ENCODE data around the gene PRKCI. TPM values are rescaled to one million over a fixed set of nuclear protein-coding genes. Genes with fewer than 3 reads are reported as not detected.
A peak's percentile ranks its signal among the peaks of the same experiment; 100 is the strongest.

PRKCI gene
- total and polyA plus RNA-seq, 9 of the 15 experiments (the other 6 are each of a cell fraction or from before 2014, with no cell fraction given): 10.5 to 43.2 (median 31.4) TPM

DNA sequence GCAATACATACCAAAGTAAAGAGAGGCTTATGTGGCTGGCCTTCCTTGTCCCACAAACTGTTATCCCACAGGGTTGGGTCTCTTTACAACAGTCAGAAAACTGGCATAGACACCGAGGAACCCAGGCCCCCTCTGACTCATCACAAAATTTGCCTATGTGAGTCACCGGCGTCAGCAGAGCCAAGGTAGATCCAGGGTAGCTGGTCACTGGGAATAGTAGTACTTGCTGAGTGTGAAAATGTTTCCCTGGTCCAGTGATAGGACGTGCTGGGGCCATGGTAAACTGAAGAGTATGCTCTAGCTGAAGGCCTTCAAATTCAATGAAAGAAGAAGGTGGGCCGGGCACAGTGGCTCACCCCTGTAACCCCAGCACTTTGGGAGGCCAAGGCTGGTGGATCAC, 108.1 kb downstream of the PRKCI start (continued):
- TF ChIP-seq, protein P1, sequence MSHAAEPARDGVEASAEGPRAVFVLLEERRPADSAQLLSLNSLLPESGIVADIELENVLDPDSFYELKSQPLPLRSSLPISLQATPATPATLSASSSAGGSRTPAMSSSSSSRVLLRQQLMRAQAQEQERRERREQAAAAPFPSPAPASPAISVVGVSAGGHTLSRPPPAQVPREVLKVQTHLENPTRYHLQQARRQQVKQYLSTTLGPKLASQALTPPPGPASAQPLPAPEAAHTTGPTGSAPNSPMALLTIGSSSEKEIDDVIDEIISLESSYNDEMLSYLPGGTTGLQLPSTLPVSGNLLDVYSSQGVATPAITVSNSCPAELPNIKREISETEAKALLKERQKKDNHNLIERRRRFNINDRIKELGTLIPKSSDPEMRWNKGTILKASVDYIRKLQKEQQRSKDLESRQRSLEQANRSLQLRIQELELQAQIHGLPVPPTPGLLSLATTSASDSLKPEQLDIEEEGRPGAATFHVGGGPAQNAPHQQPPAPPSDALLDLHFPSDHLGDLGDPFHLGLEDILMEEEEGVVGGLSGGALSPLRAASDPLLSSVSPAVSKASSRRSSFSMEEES (CRISPR knock-in tag; IDR thresholded peaks at IDR 0.05): no peak
- no peak for TF ChIP-seq ZNF124 (CRISPR knock-in tag; IDR thresholded peaks at IDR 0.05)
- TF ChIP-seq, protein P2, sequence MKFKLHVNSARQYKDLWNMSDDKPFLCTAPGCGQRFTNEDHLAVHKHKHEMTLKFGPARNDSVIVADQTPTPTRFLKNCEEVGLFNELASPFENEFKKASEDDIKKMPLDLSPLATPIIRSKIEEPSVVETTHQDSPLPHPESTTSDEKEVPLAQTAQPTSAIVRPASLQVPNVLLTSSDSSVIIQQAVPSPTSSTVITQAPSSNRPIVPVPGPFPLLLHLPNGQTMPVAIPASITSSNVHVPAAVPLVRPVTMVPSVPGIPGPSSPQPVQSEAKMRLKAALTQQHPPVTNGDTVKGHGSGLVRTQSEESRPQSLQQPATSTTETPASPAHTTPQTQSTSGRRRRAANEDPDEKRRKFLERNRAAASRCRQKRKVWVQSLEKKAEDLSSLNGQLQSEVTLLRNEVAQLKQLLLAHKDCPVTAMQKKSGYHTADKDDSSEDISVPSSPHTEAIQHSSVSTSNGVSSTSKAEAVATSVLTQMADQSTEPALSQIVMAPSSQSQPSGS (CRISPR knock-in tag; IDR thresholded peaks at IDR 0.05): no peak
- TF ChIP-seq ZNF408 (CRISPR knock-in tag; IDR thresholded peaks at IDR 0.05; ENCODE audit: low read depth): no peak
- TF ChIP-seq SMAD2 (IDR thresholded peaks at IDR 0.05; ENCODE audit: low read depth, low read length): no peak
- no peak for TF ChIP-seq TSC22D4 (tag; IDR thresholded peaks at IDR 0.05)
- no peak for TF ChIP-seq ZNF436 (CRISPR knock-in tag; IDR thresholded peaks at IDR 0.05)
- no peak for TF ChIP-seq ZNF311 (CRISPR knock-in tag; IDR thresholded peaks at IDR 0.05)
- TF ChIP-seq JUN (IDR thresholded peaks at IDR 0.05; ENCODE audit: borderline replicate concordance, low read depth, low read length): peak; percentile 71
- TF ChIP-seq JUN (CRISPR knock-in tag; IDR thresholded peaks at IDR 0.05; ENCODE audit: borderline replicate concordance): no peak
- TF ChIP-seq ELF2 (CRISPR knock-in tag; IDR thresholded peaks at IDR 0.05): no peak
- TF ChIP-seq ELK3 (CRISPR knock-in tag; IDR thresholded peaks at IDR 0.05): no peak
- no peak for TF ChIP-seq ZNF589 (CRISPR knock-in tag; IDR thresholded peaks at IDR 0.05; ENCODE audit: low read depth)
- no peak for TF ChIP-seq SIN3A (IDR thresholded peaks at IDR 0.05; ENCODE audit: borderline replicate concordance in 2 of 2, control insufficient read depth in 1 of 2, low read depth in 2 of 2, low read length in 2 of 2)
- no peak for TF ChIP-seq TCFL5 (CRISPR knock-in tag; conservative IDR thresholded peaks at IDR 0.05)
- no peak for TF ChIP-seq DIDO1 (tag; IDR thresholded peaks at IDR 0.05; ENCODE audit: low read depth)
- TF ChIP-seq ADNP (tag; IDR thresholded peaks at IDR 0.05): no peak
- TF ChIP-seq POLR3A (IDR thresholded peaks at IDR 0.05; ENCODE audit: borderline replicate concordance, extremely low read depth, insufficient read depth, insufficient read length): no peak
- TF ChIP-seq MYNN (IDR thresholded peaks at IDR 0.05): no peak
- no peak for TF ChIP-seq MYNN (CRISPR knock-in tag; IDR thresholded peaks at IDR 0.05)
- TF ChIP-seq FOSL1 (tag; conservative IDR thresholded peaks at IDR 0.05): peak; percentile 77

Measured in K562 (cell line).